Neuronal stem cell (in vitro differentiated cells): ENCODE results near the gene MRAP2.

ENCODE experiments used
- DNase-seq: peaks from one replicate; pipeline ENCODE4 v3.0.0-alpha.2; 2013; ENCODE audit warnings: low spot score
- H2AFZ ChIP-seq: one replicate; pipeline ENCODE4 v1.6.1; 2013; ENCODE audit warnings: mild to moderate bottlenecking, low read length, inconsistent platforms
- H2AK5ac ChIP-seq: 2 replicates; pipeline ENCODE4 v1.6.1; 2013; ENCODE audit warnings: low read depth, mild to moderate bottlenecking, inconsistent platforms, low read length, moderate library complexity, mixed read lengths
- H2BK120ac ChIP-seq: 2 replicates; pipeline ENCODE4 v1.6.1; 2013; ENCODE audit warnings: low read depth, mild to moderate bottlenecking, inconsistent platforms, low read length, moderate library complexity, mixed read lengths
- H2BK12ac ChIP-seq: one replicate; pipeline ENCODE4 v1.6.1; 2013; ENCODE audit warnings: low read length, inconsistent platforms
- H2BK15ac ChIP-seq: 2 replicates; pipeline ENCODE4 v1.6.1; 2013; ENCODE audit warnings: mild to moderate bottlenecking, low read length, inconsistent platforms, mixed read lengths
- H2BK5ac ChIP-seq: one replicate; pipeline ENCODE4 v1.6.1; 2013; ENCODE audit warnings: inconsistent platforms, mild to moderate bottlenecking, low read length, moderate library complexity
- H3K14ac ChIP-seq: one replicate; pipeline ENCODE4 v1.6.1; 2013; ENCODE audit warnings: low read length, inconsistent platforms
- H3K18ac ChIP-seq: 2 replicates; pipeline ENCODE4 v1.6.1; 2013; ENCODE audit warnings: low read length, inconsistent platforms
- H3K23ac ChIP-seq: 2 replicates; pipeline ENCODE4 v1.6.1; 2013; ENCODE audit warnings: low read depth, mild to moderate bottlenecking, mixed read lengths, low read length, inconsistent platforms; ENCODE audit not compliant: poor library complexity
- H3K27ac ChIP-seq: replicated peaks from 3 replicates; pipeline ENCODE4 v1.5.1; 2013; ENCODE audit warnings: low read length, inconsistent platforms
- H3K27me3 ChIP-seq, 3 experiments: 2 replicates each; pipeline ENCODE4 v1.6.1; 2013; ENCODE audit warnings: low read length in 3 of 3, mild to moderate bottlenecking in 2 of 3, inconsistent platforms in 1 of 3, low read depth in 1 of 3, mixed read lengths in 1 of 3, moderate library complexity in 1 of 3; ENCODE audit not compliant: control insufficient read depth in 3 of 3, insufficient read depth in 3 of 3
- H3K36me3 ChIP-seq, 2 donors: replicated peaks in 1 of 2; 2 replicates each; pipeline ENCODE4 v1.6.1; 2013; ENCODE audit warnings: low read length in 2 of 2; ENCODE audit not compliant: control insufficient read depth in 2 of 2, insufficient read depth in 2 of 2
- H3K4ac ChIP-seq: 2 replicates; pipeline ENCODE4 v1.6.1; 2013; ENCODE audit warnings: inconsistent platforms, mild to moderate bottlenecking, low read length, moderate library complexity
- H3K4me1 ChIP-seq, 2 donors: 1 replicate in 1 of 2; 2 replicates in 1 of 2; pipeline ENCODE4 v1.6.1; 2013; ENCODE audit warnings: low read length in 2 of 2, low read depth in 1 of 2; ENCODE audit not compliant: control insufficient read depth in 2 of 2, insufficient read depth in 1 of 2
- H3K4me2 ChIP-seq: one replicate; pipeline ENCODE4 v1.6.1; 2013; ENCODE audit warnings: mild to moderate bottlenecking, low read length, inconsistent platforms; ENCODE audit not compliant: insufficient read depth, poor library complexity, severe bottlenecking
- H3K4me3 ChIP-seq, 2 donors: 2 replicates each; pipeline ENCODE4 v1.5.1; 2013; ENCODE audit warnings: low read length in 2 of 2, mild to moderate bottlenecking in 2 of 2, inconsistent platforms in 1 of 2, moderate library complexity in 1 of 2
- H3K79me1 ChIP-seq: one replicate; pipeline ENCODE4 v1.6.1; 2013; ENCODE audit warnings: low read depth, mild to moderate bottlenecking, inconsistent platforms, low read length, moderate library complexity
- H3K9ac ChIP-seq: one replicate; pipeline ENCODE4 v1.6.1; 2013; ENCODE audit warnings: mild to moderate bottlenecking, low read depth, low read length, inconsistent platforms; ENCODE audit not compliant: poor library complexity
- H3K9me3 ChIP-seq, 2 donors: replicated peaks in 1 of 2; 2 replicates each; pipeline versions ENCODE3 to v1.6.1; 2013; ENCODE audit warnings: low read length in 2 of 2, mild to moderate bottlenecking in 2 of 2, inconsistent platforms in 1 of 2, low read depth in 1 of 2, mixed read lengths in 1 of 2, moderate library complexity in 1 of 2; ENCODE audit not compliant: control insufficient read depth in 2 of 2, insufficient read depth in 1 of 2
- H4K8ac ChIP-seq: one replicate; pipeline ENCODE4 v1.6.1; 2013; ENCODE audit warnings: low read depth, mild to moderate bottlenecking, inconsistent platforms, low read length, moderate library complexity
- H4K91ac ChIP-seq: one replicate; pipeline ENCODE4 v1.6.1; 2013; ENCODE audit warnings: low read length, low read depth, mild to moderate bottlenecking, inconsistent platforms; ENCODE audit not compliant: poor library complexity
- WGBS, 2 donors: extraction: QIAGEN DNeasy Blood & Tissue Kit; methylation state at CpG; one replicate each; pipeline ENCODE4 v1.1.7; 2013; ENCODE audit warnings: missing lambda C conversion rate in 2 of 2, mixed read lengths in 1 of 2; ENCODE audit not compliant: insufficient read length in 2 of 2, insufficient replicate concordance in 1 of 2; ENCODE audit errors: extremely low coverage in 2 of 2; 5-methylcytosine and 5-hydroxymethylcytosine counted together

MRAP2 gene

DNA sequence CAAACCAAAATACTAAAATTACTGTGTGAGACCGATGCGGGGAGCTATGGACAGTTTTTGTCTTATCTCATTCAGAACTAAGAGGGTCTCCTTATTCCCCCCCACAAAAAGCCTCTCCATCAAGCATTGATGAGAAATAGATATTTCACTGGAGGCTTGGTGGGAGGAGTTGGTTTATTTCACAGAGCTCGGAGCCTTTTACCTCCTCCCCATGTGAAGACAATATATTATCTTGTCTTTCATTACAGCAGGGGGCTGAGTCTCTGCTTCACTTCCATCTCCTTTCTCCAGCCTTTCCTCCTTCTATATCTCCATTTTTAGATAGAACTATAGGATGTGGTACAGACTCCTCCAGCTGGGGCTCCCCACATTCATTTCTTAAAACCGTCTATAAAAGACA lies 29.9 kb upstream of the MRAP2 start:
- no peak overlapping the region for H2BK120ac ChIP-seq
- DNase-seq = no peak
- no peak overlapping the region for H2BK15ac ChIP-seq
- no peak overlapping the region for H3K4me3 ChIP-seq
- no peak overlapping the region for H4K8ac ChIP-seq
- no peak overlapping the region for H3K18ac ChIP-seq
- H3K79me1 ChIP-seq = no peaks in the 10 kb centered on the region
- no peak overlapping the region for H2BK12ac ChIP-seq
- no peak overlapping the region for H3K23ac ChIP-seq
- no peak overlapping the region for H3K9ac ChIP-seq
- H3K4me1 ChIP-seq = peaks cover 1 to 8% of the 10 kb centered on the region in 2 donors
- H3K27ac ChIP-seq = no peak overlapping the region
- H2AK5ac ChIP-seq = no peak overlapping the region
- no peak overlapping the region for H2BK5ac ChIP-seq
- H2AFZ ChIP-seq = peak overlapping the region; percentile 18
- no peak overlapping the region for H3K4me2 ChIP-seq
- H3K14ac ChIP-seq = no peak overlapping the region
- no peak overlapping the region for H4K91ac ChIP-seq
- H3K9me3 ChIP-seq = no peaks in the 10 kb centered on the region
- WGBS, 2 donors = no CpG with 5 or more reads among the region's 4 CpGs
- no peak overlapping the region for H3K4ac ChIP-seq
- H3K27me3 ChIP-seq = no peaks in the 10 kb centered on the region
- no peaks in the 10 kb centered on the region for H3K36me3 ChIP-seq

DNA sequence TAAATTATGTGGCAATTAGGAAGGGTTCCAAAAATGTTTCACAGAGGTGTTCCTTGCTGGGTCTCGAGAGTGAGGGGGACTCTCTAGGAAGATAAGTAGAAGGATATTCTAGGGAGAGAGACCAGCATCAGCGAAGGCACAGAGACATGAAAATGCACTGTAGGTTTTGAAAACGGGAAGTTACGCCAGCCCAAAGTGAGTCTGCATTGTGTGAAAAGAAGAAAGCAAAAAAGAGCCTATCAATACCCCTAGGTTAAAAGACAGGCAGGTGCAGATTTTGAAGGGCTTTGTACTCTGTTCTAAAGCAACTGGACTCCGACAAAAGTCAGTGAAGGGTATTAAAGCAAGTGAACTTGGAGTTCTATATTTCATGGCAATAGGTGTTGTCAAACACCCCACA lies 25.7 kb upstream of the MRAP2 start:
- DNase-seq = no peak
- Histone ChIP-seq H3K27me3 (no peaks in the 10 kb centered on the region), H3K79me1 (no peaks in the 10 kb centered on the region), H2AFZ (no peak overlapping the region), H2BK5ac (no peak overlapping the region), H2AK5ac (no peak overlapping the region), H3K14ac (no peak overlapping the region), H3K9me3 (no peaks in the 10 kb centered on the region), H3K4me2 (no peak overlapping the region), H3K4ac (no peak overlapping the region), H3K4me3 (no peak overlapping the region), H3K27ac (no peak overlapping the region), H3K36me3 (no peaks in the 10 kb centered on the region), H3K23ac (no peak overlapping the region), H2BK12ac (no peak overlapping the region), H3K9ac (no peak overlapping the region), H4K91ac (no peak overlapping the region), H2BK120ac (no peak overlapping the region), H3K18ac (no peak overlapping the region), H4K8ac (no peak overlapping the region), H3K4me1 (peaks cover 1 to 8% of the 10 kb centered on the region in 2 donors), H2BK15ac (no peak overlapping the region)
- WGBS, 2 donors = no CpG with 5 or more reads among the region's 5 CpGs

DNA sequence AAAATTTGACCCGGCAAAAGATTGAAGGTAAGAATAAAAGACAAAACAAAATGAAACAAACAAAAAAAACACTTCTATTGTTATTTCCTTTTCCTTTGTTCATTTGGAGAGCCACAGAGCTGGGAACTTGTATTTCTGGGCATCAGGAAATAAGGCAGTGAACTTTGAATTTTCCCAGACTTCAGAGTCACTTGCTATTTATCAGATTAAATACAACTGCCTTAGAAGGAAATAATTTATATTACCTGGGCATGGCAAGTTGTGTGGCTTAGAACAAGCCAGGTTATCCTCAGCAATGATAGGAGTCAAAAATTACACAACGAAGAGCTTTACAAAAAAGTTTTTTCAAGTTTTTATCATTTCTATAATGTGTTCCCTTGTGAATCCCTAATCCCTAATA lies 20.2 kb upstream of the MRAP2 start:
- no peaks in the 10 kb centered on the region for H3K27me3 ChIP-seq
- no peak overlapping the region for H2BK5ac ChIP-seq
- H3K4me2 ChIP-seq = no peak overlapping the region
- no peak overlapping the region for H2BK12ac ChIP-seq
- H4K8ac ChIP-seq = no peak overlapping the region
- H2AK5ac ChIP-seq = no peak overlapping the region
- no peaks in the 10 kb centered on the region for H3K9me3 ChIP-seq
- no peak overlapping the region for H3K27ac ChIP-seq
- no peaks in the 10 kb centered on the region for H3K79me1 ChIP-seq
- H3K4ac ChIP-seq = no peak overlapping the region
- H3K9ac ChIP-seq = no peak overlapping the region
- H4K91ac ChIP-seq = no peak overlapping the region
- H3K18ac ChIP-seq = no peak overlapping the region
- no peak overlapping the region for H3K23ac ChIP-seq
- H3K36me3 ChIP-seq = no peaks in the 10 kb centered on the region
- no CpG with 5 or more reads among the region's 2 CpGs for WGBS, 2 donors
- H2AFZ ChIP-seq = no peak overlapping the region
- no peak overlapping the region for H3K4me3 ChIP-seq
- no peak overlapping the region for H2BK120ac ChIP-seq
- no peak overlapping the region for H3K14ac ChIP-seq
- H2BK15ac ChIP-seq = no peak overlapping the region
- DNase-seq = no peak
- peaks cover 0 to 2% of the 10 kb centered on the region in 2 donors for H3K4me1 ChIP-seq

DNA sequence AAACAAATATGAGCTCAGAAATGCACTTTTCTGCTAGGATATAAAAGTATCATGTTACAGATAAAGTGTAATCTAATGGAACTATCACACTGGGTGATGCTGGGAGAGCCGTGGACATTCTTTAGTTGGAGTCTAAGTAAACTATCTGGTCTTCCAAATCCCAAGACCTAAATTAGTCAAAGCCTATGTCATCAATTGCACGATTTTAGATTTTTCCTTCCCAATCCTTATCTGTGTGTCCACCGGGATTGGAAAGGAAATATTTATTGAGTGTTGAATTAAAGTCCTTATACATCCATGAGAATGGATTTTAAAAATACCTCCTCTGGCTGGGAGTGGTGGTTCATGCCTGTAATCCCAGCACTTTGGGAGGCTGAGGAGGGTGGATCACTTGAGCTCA lies 19.6 kb upstream of the MRAP2 start:
- Histone ChIP-seq H3K18ac (no peak overlapping the region), H3K9me3 (no peaks in the 10 kb centered on the region), H3K23ac (no peak overlapping the region), H4K8ac (no peak overlapping the region), H2BK12ac (no peak overlapping the region), H3K9ac (no peak overlapping the region), H2BK15ac (no peak overlapping the region), H3K27me3 (no peaks in the 10 kb centered on the region), H3K4ac (no peak overlapping the region), H3K4me1 (peaks cover 0 to 2% of the 10 kb centered on the region in 2 donors), H3K4me3 (no peak overlapping the region), H2AK5ac (no peak overlapping the region), H2BK120ac (no peak overlapping the region), H2BK5ac (no peak overlapping the region), H3K27ac (no peak overlapping the region), H3K79me1 (no peaks in the 10 kb centered on the region), H4K91ac (no peak overlapping the region), H3K14ac (no peak overlapping the region), H2AFZ (no peak overlapping the region), H3K36me3 (no peaks in the 10 kb centered on the region), H3K4me2 (no peak overlapping the region)
- no peak for DNase-seq
- no CpG with 5 or more reads among the region's 3 CpGs for WGBS, 2 donors
